Trophoblast cell (in vitro differentiated cells and primary cell): Measurements from ENCODE around the gene AADACL3.
A peak's percentile ranks its signal among the peaks of the same experiment; 100 is the strongest.

Experiments used
- DNase-seq, 2 donors: peaks; one replicate each; pipeline ENCODE4 v3.0.0-alpha.2; 2016
- H2AFZ ChIP-seq: 2 replicates; pipeline ENCODE4 v1.6.1; 2013; ENCODE audit warnings: low read length, moderate library complexity, mild to moderate bottlenecking; ENCODE audit not compliant: insufficient read depth, poor library complexity
- H2AK5ac ChIP-seq: 2 replicates; pipeline ENCODE4 v1.6.1; 2013; ENCODE audit warnings: mild to moderate bottlenecking, low read length
- H2BK120ac ChIP-seq: 2 replicates; pipeline ENCODE4 v1.6.1; 2013; ENCODE audit warnings: low read length, mild to moderate bottlenecking, moderate library complexity; ENCODE audit not compliant: insufficient read depth, poor library complexity
- H2BK12ac ChIP-seq: 2 replicates; pipeline ENCODE4 v1.6.1; 2013; ENCODE audit warnings: mild to moderate bottlenecking, low read length, moderate library complexity
- H2BK5ac ChIP-seq: 2 replicates; pipeline ENCODE4 v1.6.1; 2013; ENCODE audit warnings: low read length, low read depth, moderate library complexity, mild to moderate bottlenecking; ENCODE audit not compliant: poor library complexity
- H3K14ac ChIP-seq: 2 replicates; pipeline ENCODE4 v1.6.1; 2013; ENCODE audit warnings: mild to moderate bottlenecking, low read length
- H3K18ac ChIP-seq: 2 replicates; pipeline ENCODE4 v1.6.1; 2013; ENCODE audit warnings: mild to moderate bottlenecking, low read length
- H3K23ac ChIP-seq: 2 replicates; pipeline ENCODE4 v1.6.1; 2013; ENCODE audit warnings: low read length
- H3K27ac ChIP-seq: 2 replicates; pipeline ENCODE4 v1.5.1; 2013; ENCODE audit warnings: low read depth, mild to moderate bottlenecking, inconsistent platforms, low read length, moderate library complexity
- H3K27me3 ChIP-seq: 2 replicates; pipeline ENCODE4 v1.6.1; 2013; ENCODE audit warnings: inconsistent platforms, mild to moderate bottlenecking, low read length, moderate library complexity; ENCODE audit not compliant: insufficient read depth
- H3K36me3 ChIP-seq, 2 experiments: 1 replicate in 1 of 2; 2 replicates in 1 of 2; pipeline ENCODE4 v1.6.1; 2013; ENCODE audit warnings: low read length in 2 of 2, mild to moderate bottlenecking in 2 of 2, moderate library complexity in 1 of 2; ENCODE audit not compliant: insufficient read depth in 2 of 2, control insufficient read depth in 1 of 2
- H3K4ac ChIP-seq: 2 replicates; pipeline ENCODE4 v1.6.1; 2013; ENCODE audit warnings: low read depth, mild to moderate bottlenecking, low read length, moderate library complexity
- H3K4me1 ChIP-seq, 2 experiments: 1 replicate in 1 of 2; 2 replicates in 1 of 2; pipeline ENCODE4 v1.6.1; 2013; ENCODE audit warnings: low read length in 2 of 2, mild to moderate bottlenecking in 2 of 2, moderate library complexity in 1 of 2; ENCODE audit not compliant: insufficient read depth in 2 of 2, control insufficient read depth in 1 of 2
- H3K4me2 ChIP-seq: 2 replicates; pipeline ENCODE4 v1.6.1; 2013; ENCODE audit warnings: inconsistent platforms, mild to moderate bottlenecking, low read length, moderate library complexity
- H3K4me3 ChIP-seq: 2 replicates; pipeline ENCODE4 v1.5.1; 2013; ENCODE audit warnings: mild to moderate bottlenecking, low read depth, low read length, inconsistent platforms
- H3K79me1 ChIP-seq: one replicate; pipeline ENCODE4 v1.6.1; 2013; ENCODE audit warnings: low read length
- H3K79me2 ChIP-seq: 2 replicates; pipeline ENCODE4 v1.6.1; 2013; ENCODE audit warnings: low read length, mild to moderate bottlenecking; ENCODE audit not compliant: control insufficient read depth, insufficient read depth, poor library complexity
- H3K9ac ChIP-seq: 2 replicates; pipeline ENCODE4 v1.6.1; 2013; ENCODE audit warnings: mild to moderate bottlenecking, low read length
- H3K9me3 ChIP-seq: 2 replicates; pipeline ENCODE4 v1.6.1; 2013; ENCODE audit warnings: low read depth, mild to moderate bottlenecking, control low read depth, inconsistent platforms, low read length; ENCODE audit not compliant: insufficient read depth
- H4K12ac ChIP-seq: 2 replicates; pipeline ENCODE4 v1.6.1; 2013; ENCODE audit warnings: low read depth, mild to moderate bottlenecking, low read length, moderate library complexity
- H4K8ac ChIP-seq: 2 replicates; pipeline ENCODE4 v1.6.1; 2013; ENCODE audit warnings: low read depth, mild to moderate bottlenecking, low read length, moderate library complexity
- H4K91ac ChIP-seq: one replicate; pipeline ENCODE4 v1.6.1; 2013; ENCODE audit warnings: low read depth, mild to moderate bottlenecking, low read length, moderate library complexity
- WGBS: extraction: QIAGEN DNeasy Blood & Tissue Kit; methylation state at CpG from one replicate; pipeline ENCODE4 v1.1.7; 2013; ENCODE audit warnings: missing lambda C conversion rate; ENCODE audit not compliant: insufficient read length, insufficient coverage; ENCODE audit errors: extremely low coverage; 5-methylcytosine and 5-hydroxymethylcytosine counted together

AADACL3 gene

DNA sequence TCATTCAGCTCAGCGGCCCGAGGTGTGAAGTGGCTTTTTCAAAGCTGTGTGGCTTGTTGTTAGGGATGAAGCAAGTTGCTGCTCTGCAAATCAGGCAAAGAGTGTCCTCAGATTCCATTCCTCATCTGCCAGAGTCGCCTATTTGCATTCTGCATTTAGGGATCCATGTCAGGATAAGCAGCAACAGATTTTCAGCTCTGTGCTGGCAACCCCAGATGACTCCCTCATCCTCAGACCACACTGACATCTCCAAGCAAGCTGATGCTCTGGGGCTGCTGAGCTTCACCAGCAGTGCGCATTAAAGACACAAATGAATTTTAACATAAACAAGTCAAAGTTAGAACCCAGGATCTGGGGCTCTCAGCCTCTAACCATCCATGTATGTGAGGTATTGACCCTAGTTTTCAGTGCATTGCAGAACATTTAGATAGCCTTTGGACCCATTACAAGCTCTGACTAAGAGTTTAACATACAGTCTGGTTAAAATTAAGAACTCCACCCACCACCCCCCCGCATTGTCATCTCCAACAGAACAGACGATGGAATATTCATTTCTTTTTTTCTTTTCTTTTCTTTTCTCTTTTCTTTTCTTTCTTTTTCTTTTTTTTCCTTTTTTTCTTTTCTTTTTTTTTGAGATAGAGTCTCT lies 41.0 kb downstream of the AADACL3 start:
- no peak overlapping the region for H4K8ac ChIP-seq
- no peak overlapping the region for H3K4ac ChIP-seq
- H3K4me2 ChIP-seq = no peak overlapping the region
- H3K23ac ChIP-seq = no peak overlapping the region
- H4K91ac ChIP-seq = no peak overlapping the region
- H4K12ac ChIP-seq = no peak overlapping the region
- no peaks in the 10 kb centered on the region for H3K79me2 ChIP-seq
- no peak overlapping the region for H2BK5ac ChIP-seq
- no peak overlapping the region for H3K18ac ChIP-seq
- no peak overlapping the region for H3K27ac ChIP-seq
- peaks cover 0 to 4% of the 10 kb centered on the region in 2 experiments for H3K4me1 ChIP-seq
- H2BK12ac ChIP-seq = no peak overlapping the region
- no peak overlapping the region for H3K9ac ChIP-seq
- no peaks in the 10 kb centered on the region for H3K27me3 ChIP-seq
- no CpG with 5 or more reads among the region's 6 CpGs for WGBS
- no peak overlapping the region for H2AK5ac ChIP-seq
- no peak overlapping the region for H2AFZ ChIP-seq
- H3K14ac ChIP-seq = no peak overlapping the region
- no peaks in the 10 kb centered on the region for H3K9me3 ChIP-seq
- DNase-seq = peak in 1 of 2 donors; percentile 14
- no peaks in the 10 kb centered on the region for H3K79me1 ChIP-seq
- no peak overlapping the region for H2BK120ac ChIP-seq
- H3K36me3 ChIP-seq = no peaks in the 10 kb centered on the region
- no peak overlapping the region for H3K4me3 ChIP-seq

DNA sequence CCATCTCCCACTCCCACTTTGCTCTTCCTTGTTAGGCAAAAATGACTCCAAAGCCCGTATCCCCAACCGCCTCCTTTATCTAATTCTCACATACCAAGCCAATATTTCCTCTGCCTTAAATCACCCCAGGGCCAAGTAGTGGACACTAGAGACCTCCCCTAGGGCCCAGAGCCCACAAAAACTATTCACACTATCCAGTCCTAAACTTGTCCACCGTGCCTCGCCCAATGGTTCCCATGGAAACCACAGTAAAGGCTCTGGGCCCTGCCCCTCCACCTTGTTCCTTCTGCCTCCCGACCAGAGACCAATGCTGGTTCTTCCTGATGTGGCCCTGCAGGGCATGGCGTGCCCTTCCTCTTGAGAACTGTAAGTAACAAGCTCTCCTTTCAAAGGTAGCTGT lies 41.9 kb downstream of the AADACL3 start:
- H3K4ac ChIP-seq = no peak overlapping the region
- no peaks in the 10 kb centered on the region for H3K79me2 ChIP-seq
- H3K79me1 ChIP-seq = no peaks in the 10 kb centered on the region
- WGBS = no CpG with 5 or more reads among the region's 6 CpGs
- H3K23ac ChIP-seq = no peak overlapping the region
- H3K27ac ChIP-seq = no peak overlapping the region
- H3K27me3 ChIP-seq = no peaks in the 10 kb centered on the region
- no peak overlapping the region for H2BK5ac ChIP-seq
- no peak overlapping the region for H3K4me3 ChIP-seq
- H2BK12ac ChIP-seq = no peak overlapping the region
- H3K14ac ChIP-seq = no peak overlapping the region
- peaks cover 0 to 4% of the 10 kb centered on the region in 2 experiments for H3K4me1 ChIP-seq
- no peak overlapping the region for H3K18ac ChIP-seq
- H2AK5ac ChIP-seq = no peak overlapping the region
- H3K36me3 ChIP-seq = no peaks in the 10 kb centered on the region
- no peak overlapping the region for H2BK120ac ChIP-seq
- H3K4me2 ChIP-seq = no peak overlapping the region
- no peak overlapping the region for H4K12ac ChIP-seq
- H3K9ac ChIP-seq = no peak overlapping the region
- H2AFZ ChIP-seq = no peak overlapping the region
- H4K91ac ChIP-seq = no peak overlapping the region
- peak; percentile 98 to 99 for DNase-seq
- H3K9me3 ChIP-seq = no peaks in the 10 kb centered on the region
- no peak overlapping the region for H4K8ac ChIP-seq

DNA sequence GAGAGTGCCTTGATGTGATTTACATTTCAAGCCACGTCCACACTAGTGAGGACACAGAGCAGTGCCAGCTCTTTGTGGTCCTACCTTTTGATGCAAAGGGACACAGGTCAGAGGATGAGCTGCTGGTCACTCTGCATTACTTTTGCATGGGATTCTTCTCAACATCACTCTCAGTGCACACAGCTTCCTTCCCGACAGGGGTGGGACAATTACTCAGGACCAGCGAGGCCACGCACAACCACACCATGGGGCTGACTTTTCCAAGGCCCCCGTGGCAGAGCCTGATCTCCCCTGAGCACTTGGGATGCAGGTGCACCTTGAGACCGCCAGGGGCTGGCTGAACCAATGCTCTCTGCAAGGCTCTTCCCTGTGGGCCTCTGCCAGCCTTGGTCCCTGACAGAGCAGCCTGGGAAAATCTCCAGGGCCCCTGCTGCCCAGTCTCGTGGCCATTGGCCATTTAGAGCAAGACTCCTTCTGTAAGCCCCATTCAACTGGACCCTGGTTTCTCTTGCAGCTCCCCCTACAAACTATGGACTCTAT lies 44.4 kb downstream of the AADACL3 start:
- no peak overlapping the region for H3K4me2 ChIP-seq
- no peaks in the 10 kb centered on the region for H3K36me3 ChIP-seq
- H3K27me3 ChIP-seq = no peaks in the 10 kb centered on the region
- peak in 1 of 2 donors; percentile 25 for DNase-seq
- peaks cover 0 to 4% of the 10 kb centered on the region in 2 experiments for H3K4me1 ChIP-seq
- H3K27ac ChIP-seq = no peak overlapping the region
- no peaks in the 10 kb centered on the region for H3K79me2 ChIP-seq
- no peak overlapping the region for H2AFZ ChIP-seq
- H3K9ac ChIP-seq = no peak overlapping the region
- H4K12ac ChIP-seq = no peak overlapping the region
- H3K14ac ChIP-seq = no peak overlapping the region
- H2AK5ac ChIP-seq = no peak overlapping the region
- no peak overlapping the region for H4K8ac ChIP-seq
- no peak overlapping the region for H3K4me3 ChIP-seq
- H3K23ac ChIP-seq = no peak overlapping the region
- H4K91ac ChIP-seq = no peak overlapping the region
- no CpG with 5 or more reads among the region's 7 CpGs for WGBS
- no peak overlapping the region for H3K4ac ChIP-seq
- no peaks in the 10 kb centered on the region for H3K9me3 ChIP-seq
- H3K79me1 ChIP-seq = no peaks in the 10 kb centered on the region
- no peak overlapping the region for H2BK5ac ChIP-seq
- no peak overlapping the region for H2BK120ac ChIP-seq
- H3K18ac ChIP-seq = no peak overlapping the region
- H2BK12ac ChIP-seq = no peak overlapping the region

DNA sequence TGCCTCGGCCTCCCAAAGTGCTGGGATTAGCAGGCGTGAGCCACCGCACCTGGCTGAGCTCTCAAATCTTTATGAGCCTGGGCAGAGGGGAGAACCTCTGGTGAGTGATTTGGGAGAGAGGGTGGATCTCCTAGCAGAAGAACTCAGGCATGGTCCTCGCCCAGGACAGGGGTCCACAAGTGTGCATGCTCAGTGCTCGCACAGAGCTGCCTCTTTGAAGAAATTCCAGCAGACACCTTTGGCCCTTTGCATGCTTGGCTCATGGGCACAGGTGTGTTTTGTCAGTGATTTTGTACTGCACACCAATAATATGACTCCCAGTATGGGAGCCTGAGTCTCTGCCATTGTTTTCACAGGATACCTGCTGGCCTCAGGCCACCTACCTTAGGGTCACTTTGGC lies 45.9 kb downstream of the AADACL3 start:
- H4K8ac ChIP-seq = no peak overlapping the region
- no peaks in the 10 kb centered on the region for H3K27me3 ChIP-seq
- no peak overlapping the region for H3K18ac ChIP-seq
- H3K79me2 ChIP-seq = no peaks in the 10 kb centered on the region
- no peak overlapping the region for H2BK12ac ChIP-seq
- H2BK120ac ChIP-seq = no peak overlapping the region
- DNase-seq = no peak
- H3K14ac ChIP-seq = no peak overlapping the region
- H4K12ac ChIP-seq = no peak overlapping the region
- H3K36me3 ChIP-seq = no peaks in the 10 kb centered on the region
- no peak overlapping the region for H2AFZ ChIP-seq
- WGBS = no CpG with 5 or more reads among the region's 5 CpGs
- no peak overlapping the region for H2AK5ac ChIP-seq
- peaks cover 0 to 4% of the 10 kb centered on the region in 2 experiments for H3K4me1 ChIP-seq
- no peak overlapping the region for H3K27ac ChIP-seq
- no peaks in the 10 kb centered on the region for H3K79me1 ChIP-seq
- H3K9me3 ChIP-seq = no peaks in the 10 kb centered on the region
- no peak overlapping the region for H3K4me2 ChIP-seq
- no peak overlapping the region for H2BK5ac ChIP-seq
- H3K23ac ChIP-seq = no peak overlapping the region
- H3K4me3 ChIP-seq = no peak overlapping the region
- H3K9ac ChIP-seq = no peak overlapping the region
- no peak overlapping the region for H3K4ac ChIP-seq
- no peak overlapping the region for H4K91ac ChIP-seq
